ENCODE results near the gene WNT9B.

WNT9B gene

GRCh38 chr17:46866325-46866724 lies 14.9 kb downstream of the WNT9B start:
- H2AFZ ChIP-seq (ENCODE audit: low read depth): no peak overlapping the region
- TF ChIP-seq, protein P1, sequence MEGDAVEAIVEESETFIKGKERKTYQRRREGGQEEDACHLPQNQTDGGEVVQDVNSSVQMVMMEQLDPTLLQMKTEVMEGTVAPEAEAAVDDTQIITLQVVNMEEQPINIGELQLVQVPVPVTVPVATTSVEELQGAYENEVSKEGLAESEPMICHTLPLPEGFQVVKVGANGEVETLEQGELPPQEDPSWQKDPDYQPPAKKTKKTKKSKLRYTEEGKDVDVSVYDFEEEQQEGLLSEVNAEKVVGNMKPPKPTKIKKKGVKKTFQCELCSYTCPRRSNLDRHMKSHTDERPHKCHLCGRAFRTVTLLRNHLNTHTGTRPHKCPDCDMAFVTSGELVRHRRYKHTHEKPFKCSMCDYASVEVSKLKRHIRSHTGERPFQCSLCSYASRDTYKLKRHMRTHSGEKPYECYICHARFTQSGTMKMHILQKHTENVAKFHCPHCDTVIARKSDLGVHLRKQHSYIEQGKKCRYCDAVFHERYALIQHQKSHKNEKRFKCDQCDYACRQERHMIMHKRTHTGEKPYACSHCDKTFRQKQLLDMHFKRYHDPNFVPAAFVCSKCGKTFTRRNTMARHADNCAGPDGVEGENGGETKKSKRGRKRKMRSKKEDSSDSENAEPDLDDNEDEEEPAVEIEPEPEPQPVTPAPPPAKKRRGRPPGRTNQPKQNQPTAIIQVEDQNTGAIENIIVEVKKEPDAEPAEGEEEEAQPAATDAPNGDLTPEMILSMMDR (conservative IDR thresholded peaks at IDR 0.05; ENCODE audit: low read depth, low read length): no peak
- H3K36me3 ChIP-seq (ENCODE audit: insufficient read depth): no peaks in the 10 kb centered on the region
- no peak overlapping the region for H3K27ac ChIP-seq
- H3K79me2 ChIP-seq (ENCODE audit: insufficient read depth, low read depth): no peaks in the 10 kb centered on the region
- H3K9ac ChIP-seq: no peak overlapping the region
- H3K4me2 ChIP-seq: no peak overlapping the region
- H3K4me1 ChIP-seq (ENCODE audit: low read depth, poor library complexity, severe bottlenecking): no peaks in the 10 kb centered on the region
- H3K27me3 ChIP-seq (ENCODE audit: insufficient read depth, low read depth): no peaks in the 10 kb centered on the region
- no peak overlapping the region for H3K4me3 ChIP-seq (IDR thresholded peaks at IDR 0.05; ENCODE audit: insufficient read depth, low read depth, low read length)
- no peaks in the 10 kb centered on the region for H4K20me1 ChIP-seq (ENCODE audit: insufficient read depth)

DNA sequence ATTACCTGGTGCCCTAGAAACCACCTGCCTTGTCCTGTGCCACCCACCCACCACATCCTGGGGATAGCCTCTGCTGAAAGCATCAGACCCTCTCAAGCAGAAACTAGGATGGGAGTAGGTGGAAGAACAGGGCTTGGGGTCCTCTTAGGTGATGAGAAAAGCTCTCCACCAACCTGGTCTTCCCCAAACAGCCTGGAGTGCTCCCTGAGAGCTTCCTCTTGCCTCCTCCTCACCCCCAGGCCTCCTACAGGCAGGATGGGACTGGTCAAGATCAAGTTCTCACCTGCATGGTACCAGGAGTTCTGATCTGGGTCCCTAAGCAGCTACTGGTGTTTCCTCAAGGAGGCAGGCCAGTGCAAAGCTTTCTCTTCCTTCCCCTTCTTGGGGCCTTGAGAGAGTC lies 15.4 kb downstream of the WNT9B start:
- Histone ChIP-seq H4K20me1 (ENCODE audit: insufficient read depth) (no peaks in the 10 kb centered on the region), H3K27me3 (ENCODE audit: insufficient read depth, low read depth) (no peaks in the 10 kb centered on the region), H3K27ac (no peak overlapping the region), H3K36me3 (ENCODE audit: insufficient read depth) (no peaks in the 10 kb centered on the region), H2AFZ (ENCODE audit: low read depth) (no peak overlapping the region), H3K79me2 (ENCODE audit: insufficient read depth, low read depth) (no peaks in the 10 kb centered on the region), H3K4me1 (ENCODE audit: low read depth, poor library complexity, severe bottlenecking) (no peaks in the 10 kb centered on the region), H3K4me3 (IDR thresholded peaks at IDR 0.05; ENCODE audit: insufficient read depth, low read depth, low read length) (no peak overlapping the region), H3K9ac (no peak overlapping the region), H3K4me2 (no peak overlapping the region)
- TF ChIP-seq, protein P1 (conservative IDR thresholded peaks at IDR 0.05; ENCODE audit: low read depth, low read length): no peak

DNA sequence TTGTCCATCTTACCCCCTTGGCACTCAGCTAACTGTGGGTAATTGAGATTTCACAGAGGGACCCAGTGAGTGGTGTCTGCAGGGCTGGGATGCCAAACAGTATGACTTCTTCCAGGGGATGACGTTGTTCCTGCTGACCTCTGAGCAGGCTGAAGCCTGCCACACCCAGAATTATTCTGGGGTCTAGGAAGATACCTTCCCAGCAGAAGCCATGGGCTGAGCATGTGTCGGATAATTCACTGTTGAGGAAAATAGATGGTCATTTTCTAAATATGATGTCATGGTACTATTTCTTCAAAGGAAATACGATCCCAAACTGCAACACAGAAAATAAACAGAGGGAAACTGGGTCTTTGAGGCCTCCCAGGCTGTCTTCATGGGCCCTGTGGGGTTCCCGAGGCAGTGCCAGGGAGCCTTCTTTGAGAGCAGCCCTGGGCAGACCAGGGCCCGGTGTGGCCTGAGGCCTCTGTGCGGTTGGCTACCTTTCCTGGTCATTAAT lies 17.4 kb downstream of the WNT9B start:
- H3K4me1 ChIP-seq (ENCODE audit: low read depth, poor library complexity, severe bottlenecking): peaks cover 5% of the 10 kb centered on the region
- no peaks in the 10 kb centered on the region for H4K20me1 ChIP-seq (ENCODE audit: insufficient read depth)
- no peak overlapping the region for H2AFZ ChIP-seq (ENCODE audit: low read depth)
- no peaks in the 10 kb centered on the region for H3K36me3 ChIP-seq (ENCODE audit: insufficient read depth)
- TF ChIP-seq, protein P1 (conservative IDR thresholded peaks at IDR 0.05; ENCODE audit: low read depth, low read length): no peak
- H3K27me3 ChIP-seq (ENCODE audit: insufficient read depth, low read depth): no peaks in the 10 kb centered on the region
- no peaks in the 10 kb centered on the region for H3K79me2 ChIP-seq (ENCODE audit: insufficient read depth, low read depth)
- no peak overlapping the region for H3K27ac ChIP-seq
- H3K4me2 ChIP-seq: no peak overlapping the region
- H3K4me3 ChIP-seq (IDR thresholded peaks at IDR 0.05; ENCODE audit: insufficient read depth, low read depth, low read length): no peak overlapping the region
- no peak overlapping the region for H3K9ac ChIP-seq

DNA sequence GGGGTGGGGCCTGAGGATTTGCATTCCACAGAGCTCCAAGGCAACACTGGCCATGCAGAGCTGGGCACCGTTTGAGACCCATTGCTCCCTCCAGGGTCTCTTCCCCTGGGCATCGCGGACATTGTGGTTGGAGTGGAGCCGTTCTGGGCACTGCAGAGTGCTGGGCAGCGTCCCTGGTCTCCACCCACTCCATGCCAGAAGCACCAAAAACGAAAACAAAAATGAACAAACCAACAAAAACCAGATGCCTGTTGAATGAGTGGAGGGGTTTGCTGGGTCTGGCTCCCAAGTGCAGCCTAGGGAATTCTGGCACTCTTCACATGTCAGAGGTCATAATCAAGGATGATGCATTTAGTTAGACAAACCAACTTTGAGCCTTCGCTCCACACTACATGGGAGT lies 17.9 kb downstream of the WNT9B start:
- no peak overlapping the region for H3K27ac ChIP-seq
- peaks cover 10% of the 10 kb centered on the region for H3K4me1 ChIP-seq (ENCODE audit: low read depth, poor library complexity, severe bottlenecking)
- H4K20me1 ChIP-seq (ENCODE audit: insufficient read depth): no peaks in the 10 kb centered on the region
- no peak overlapping the region for H3K4me3 ChIP-seq (IDR thresholded peaks at IDR 0.05; ENCODE audit: insufficient read depth, low read depth, low read length)
- no peak overlapping the region for H3K9ac ChIP-seq
- no peak overlapping the region for H2AFZ ChIP-seq (ENCODE audit: low read depth)
- no peaks in the 10 kb centered on the region for H3K36me3 ChIP-seq (ENCODE audit: insufficient read depth)
- no peak overlapping the region for H3K4me2 ChIP-seq
- H3K79me2 ChIP-seq (ENCODE audit: insufficient read depth, low read depth): no peaks in the 10 kb centered on the region
- TF ChIP-seq, protein P1 (conservative IDR thresholded peaks at IDR 0.05; ENCODE audit: low read depth, low read length): no peak
- no peaks in the 10 kb centered on the region for H3K27me3 ChIP-seq (ENCODE audit: insufficient read depth, low read depth)
